ENCODE results near the gene DBX1.

Gene DBX1

DNA sequence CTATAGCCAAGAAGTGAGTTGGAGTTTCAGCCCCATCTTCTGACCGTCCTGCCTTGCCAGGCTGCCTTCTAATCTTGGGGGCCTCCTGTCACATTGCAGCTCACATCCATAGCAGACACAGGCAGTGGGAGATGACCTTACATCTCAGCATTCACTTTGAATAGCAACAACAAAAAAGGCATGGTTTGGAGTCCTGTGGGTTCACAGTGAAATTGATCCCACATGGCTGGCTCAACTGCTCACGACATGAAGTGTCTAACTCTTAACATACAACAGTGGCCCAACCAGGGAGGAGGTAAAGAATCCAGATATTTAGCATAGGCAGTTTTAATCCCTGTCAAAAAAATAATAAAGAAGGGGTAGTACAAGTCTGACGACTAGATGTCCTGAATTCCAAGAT lies 38.1 kb downstream of the DBX1 start:
- no peak for DNase-seq (ENCODE audit: low read depth, low spot score)

DNA sequence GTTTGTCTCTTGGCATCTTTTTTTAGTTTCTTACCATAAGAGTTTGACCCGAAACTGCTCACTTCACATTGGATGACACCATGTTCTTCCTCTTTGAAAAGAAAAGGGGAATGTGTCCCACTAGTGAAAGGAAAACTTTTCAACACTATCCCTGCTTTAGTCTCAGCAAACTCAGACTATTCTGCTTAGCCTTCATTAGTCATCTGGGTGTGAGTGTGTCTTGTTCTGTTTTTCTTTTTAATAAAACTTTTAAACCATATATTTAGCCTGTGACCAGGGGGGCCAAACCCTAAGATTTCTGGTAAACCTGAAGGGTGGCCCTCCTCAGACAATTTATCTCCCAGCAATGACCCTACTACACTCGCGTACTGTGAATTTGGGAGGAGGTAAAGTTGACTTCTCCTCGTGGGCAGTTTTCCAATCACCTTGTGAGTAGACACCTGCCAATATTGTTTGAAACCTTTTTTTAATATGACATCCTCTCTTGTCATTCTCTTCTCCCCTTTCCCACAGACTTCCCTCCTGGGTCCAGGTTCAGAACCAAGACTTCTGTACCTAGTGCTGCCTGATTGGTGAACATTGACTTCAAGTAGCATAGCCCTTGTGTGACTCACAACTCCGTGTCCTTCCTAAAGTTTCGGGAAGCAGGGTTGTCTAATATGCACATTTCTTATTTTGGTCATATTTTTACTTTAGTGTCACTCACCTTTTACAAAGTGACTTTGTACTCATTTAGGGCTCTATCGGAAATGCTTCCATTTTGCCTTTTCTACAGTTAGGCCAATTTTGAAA lies 39.9 kb downstream of the DBX1 start:
- DNase-seq (ENCODE audit: low read depth, low spot score) = no peak

DNA sequence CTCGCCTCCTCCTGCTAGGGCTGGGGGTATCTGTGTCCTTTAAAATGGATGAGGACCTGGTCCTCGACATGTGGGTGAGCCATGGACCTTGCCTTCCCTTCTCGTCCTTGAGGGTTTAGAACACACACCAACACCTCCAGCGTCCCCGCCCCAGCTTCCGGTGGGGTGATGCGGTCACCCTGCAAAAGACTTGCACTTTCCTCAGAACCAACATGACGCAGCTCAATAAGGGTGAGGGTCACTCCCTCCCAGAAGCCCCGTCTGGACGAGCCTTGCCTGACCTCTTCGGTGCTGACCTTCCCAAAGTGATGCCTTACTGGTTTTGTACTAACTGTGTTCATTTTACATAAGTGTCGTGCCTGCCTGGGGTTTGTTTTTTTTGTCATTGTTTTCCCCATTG lies 41.0 kb downstream of the DBX1 start:
- DNase-seq (ENCODE audit: low read depth, low spot score) = no peak

DNA sequence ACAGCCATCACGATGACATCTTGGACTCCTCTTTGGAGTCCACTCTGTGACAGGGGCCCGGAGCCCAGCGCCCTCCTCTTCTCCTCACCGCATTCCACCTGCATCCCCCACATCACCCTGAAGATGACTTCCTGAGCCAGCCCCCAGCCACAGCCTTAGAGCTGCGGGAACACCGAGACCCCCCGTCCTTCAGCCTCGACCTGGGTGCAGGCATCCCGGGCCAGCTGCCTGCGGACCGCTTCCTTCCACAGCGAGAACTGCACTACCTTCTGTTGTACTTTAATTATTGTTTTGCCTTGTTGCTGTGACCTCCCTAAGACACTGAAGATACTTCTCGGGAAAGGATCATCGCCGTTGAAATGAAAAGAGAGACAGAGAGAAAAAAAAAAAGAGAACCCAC lies 42.1 kb downstream of the DBX1 start:
- DNase-seq (ENCODE audit: low read depth, low spot score) = no peak

DNA sequence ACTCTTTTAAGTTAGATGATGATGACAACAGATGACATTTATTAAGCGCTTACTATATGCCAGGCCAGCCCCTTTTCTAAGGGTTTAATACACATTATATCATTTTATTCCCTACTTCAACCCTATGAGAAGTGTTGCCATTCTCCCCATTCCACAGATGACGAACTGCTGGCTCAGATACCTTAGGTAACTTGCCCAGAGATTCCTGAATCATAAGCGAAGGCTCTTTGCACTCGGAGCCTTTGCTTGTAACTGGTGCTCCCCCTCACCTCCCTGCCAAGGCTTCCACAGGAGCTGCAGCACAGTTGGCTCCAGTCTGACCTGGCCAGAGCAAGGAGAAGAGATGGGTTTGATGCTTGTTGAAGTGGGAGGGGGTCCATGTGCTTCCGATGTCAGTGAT lies 43.0 kb downstream of the DBX1 start:
- DNase-seq (ENCODE audit: low read depth, low spot score) = no peak

DNA sequence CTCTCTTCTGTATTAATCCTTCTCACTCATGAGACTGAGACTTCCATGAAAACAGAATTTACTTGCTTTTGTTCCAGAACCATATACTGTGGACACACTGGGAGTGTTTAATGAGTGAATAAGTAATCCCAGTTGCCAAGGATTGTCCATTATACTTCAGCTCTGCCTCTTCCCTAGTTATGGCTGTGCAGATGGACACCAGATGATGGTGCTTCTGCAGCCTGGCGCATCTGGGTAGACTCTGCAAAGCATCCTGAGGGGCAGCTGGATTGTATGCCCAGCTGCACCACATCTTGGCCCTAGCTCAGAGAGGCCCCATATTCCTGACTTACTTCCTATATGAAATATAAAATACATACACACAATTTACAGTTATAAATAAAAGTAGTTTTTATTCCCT lies 43.5 kb downstream of the DBX1 start:
- no peak for DNase-seq (ENCODE audit: low read depth, low spot score)

DNA sequence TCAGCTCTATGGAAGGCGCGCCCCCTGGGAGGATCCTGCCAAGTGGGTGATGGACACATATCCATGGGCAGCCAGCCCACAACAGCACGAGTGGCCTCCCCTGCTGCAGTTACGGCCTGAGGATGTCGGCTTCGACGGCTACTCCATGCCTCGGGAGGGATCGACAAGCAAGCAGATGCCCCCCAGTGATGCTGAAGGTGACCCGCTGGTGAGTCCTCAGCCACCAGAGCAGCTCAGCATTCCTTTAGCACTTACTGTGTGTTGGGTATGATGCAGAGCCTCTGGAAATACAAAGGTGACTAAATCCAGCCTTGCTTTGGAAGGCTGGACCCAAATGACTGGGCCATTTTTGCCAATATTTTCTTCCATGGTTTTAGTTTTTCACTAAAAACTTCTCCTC lies 45.7 kb downstream of the DBX1 start:
- DNase-seq (ENCODE audit: low read depth, low spot score) = no peak

DNA sequence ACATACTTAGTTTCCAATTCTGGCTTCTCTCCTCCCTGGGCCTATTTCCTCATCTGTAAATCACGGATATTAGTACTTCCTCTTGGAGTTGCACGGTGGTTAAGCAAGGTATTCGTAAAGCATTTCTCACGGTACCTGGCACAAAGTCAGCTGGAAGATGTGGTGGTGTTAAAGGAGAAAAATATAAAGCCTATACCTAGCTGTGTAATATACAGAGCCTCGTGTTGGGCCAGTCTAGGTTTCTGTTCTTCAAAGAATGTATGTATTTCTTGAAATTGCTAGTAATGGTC lies 47.2 kb downstream of the DBX1 start:
- no peak for DNase-seq (ENCODE audit: low read depth, low spot score)

DNA sequence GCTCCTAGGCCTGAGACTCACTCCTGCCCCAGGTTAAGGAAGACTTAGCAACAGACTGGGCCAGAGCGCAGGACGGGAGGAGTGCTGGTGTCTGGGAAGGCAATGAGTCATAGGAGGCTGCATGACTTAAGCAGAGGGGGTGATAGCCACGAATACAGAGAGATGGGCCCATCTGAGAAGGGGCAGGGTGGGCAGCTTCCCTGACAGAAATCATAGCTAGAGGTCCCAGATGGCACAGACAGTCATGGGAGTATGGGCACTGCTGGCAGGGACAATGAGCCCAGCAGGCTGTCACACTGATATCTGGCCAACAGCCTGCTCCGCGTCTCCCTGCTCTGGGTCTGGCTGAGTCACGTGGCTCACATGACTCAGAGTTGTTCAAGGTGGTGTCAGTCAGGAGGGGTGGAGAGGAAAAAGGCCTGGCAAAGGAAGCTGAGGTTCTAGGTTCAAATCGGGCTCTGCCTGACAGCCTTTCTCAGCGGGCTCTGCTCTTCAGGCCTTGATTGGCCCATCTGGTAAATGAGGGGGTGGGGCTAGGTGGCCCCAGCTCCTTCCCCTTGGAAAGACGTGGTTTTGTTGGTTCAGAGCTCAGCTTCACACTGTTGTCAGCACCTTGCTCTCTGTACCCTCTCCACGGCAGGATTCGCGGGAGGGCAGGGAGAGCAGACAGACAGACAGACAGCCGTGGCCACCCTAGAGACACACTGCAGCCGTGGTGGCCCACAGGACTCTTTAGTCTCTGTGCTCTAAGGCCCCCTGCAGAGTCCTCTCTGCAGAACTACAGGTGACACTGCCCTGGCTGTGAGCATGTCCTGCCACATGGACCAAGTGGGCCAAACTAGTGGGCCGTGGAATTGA lies 47.8 kb downstream of the DBX1 start:
- DNase-seq (ENCODE audit: low read depth, low spot score) = no peak

DNA sequence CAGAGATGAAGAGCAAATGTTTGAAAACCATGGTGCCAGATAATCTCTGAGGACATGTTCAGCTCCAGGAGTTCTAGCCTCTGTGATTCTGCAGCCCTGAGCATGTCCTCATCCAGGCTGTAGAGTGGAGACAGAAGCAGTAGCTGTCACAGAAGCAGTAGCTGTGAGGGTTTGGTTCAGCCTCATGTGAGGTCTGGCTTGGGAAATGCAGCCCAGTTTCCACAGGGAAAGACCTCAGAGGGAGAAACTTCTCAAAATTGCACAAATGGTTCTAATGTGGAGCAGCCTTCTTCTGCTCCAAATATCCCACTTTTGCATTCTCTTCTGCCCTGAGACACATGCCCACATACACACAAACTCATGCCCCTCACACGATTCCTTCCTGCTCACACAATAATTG lies 48.4 kb downstream of the DBX1 start:
- DNase-seq (ENCODE audit: low read depth, low spot score) = no peak

DNA sequence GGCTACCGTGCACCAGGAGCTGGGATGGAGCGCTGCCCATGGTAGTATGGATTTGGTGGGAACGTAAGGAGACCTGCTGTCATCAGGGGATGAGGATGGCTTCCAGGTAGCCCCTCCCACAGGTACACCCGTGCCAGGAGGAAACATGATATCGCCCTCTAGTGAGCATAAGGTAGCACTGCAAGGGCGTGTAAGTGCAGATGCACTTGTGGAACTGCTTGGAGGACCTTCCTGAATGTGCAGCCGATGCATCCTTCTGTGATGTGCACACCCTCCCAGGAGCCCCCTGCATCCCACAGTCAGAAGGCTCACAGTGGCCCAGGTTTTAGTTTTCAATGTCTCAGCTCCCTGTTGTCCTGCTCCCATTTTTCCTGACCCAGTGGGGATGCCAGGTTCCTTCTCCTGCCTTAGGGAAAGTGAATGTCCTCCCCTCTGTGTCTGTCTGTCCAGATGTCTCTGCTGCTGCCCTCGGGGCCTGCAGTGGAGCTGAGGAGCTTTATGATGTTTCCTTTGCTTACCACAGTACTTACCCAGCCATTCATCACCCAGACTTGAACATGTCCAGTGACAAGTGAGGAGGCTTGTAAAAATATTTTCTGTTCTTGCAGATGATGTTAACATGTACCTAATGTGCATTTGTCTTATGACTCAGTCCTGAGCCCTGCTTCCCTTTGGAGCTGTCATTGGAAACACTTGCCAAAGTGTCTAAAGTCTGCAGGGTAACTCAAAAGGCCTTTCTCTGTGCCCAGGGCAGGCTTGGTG lies 49.2 kb downstream of the DBX1 start:
- peak; percentile 60 for DNase-seq (ENCODE audit: low read depth, low spot score)

DNA sequence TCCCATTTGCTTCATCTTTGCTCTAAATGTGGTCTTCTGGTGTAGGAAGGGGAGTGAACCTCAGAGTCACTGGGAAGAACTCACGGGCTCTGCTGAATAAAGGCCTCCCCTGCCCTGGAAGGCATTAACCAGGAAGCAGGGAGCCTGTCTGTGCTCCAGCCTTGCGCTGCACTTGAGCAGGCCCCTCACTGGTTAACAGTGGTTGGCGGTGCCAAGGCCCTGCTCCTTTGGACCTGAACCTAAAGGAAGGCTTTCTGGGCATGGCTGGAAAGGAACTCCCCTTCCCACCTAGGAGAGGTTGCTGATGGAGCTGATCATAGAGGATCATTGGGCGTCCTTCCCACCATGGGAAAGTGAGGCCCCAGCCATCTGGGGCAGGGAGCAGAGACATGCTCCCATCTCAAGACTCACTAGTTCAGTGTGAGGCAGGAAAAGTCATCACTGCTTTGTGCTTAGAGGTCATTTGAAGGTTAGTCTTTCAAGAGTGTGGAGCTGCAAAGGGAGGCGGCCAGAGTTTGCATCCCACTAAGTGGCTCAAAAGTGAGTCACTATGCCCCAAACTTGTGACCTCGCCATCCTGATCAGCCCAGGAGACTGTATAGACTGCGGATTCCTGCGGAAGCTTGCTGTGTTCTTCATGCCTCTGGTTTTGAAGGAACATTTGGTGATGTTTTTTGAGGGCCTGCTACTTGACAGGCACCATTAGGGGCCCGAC lies 50.4 kb downstream of the DBX1 start:
- no peak for DNase-seq (ENCODE audit: low read depth, low spot score)
